Right lobe of liver (tissue), 6 donors: ENCODE data around the gene ST6GALNAC1. TPM values are rescaled to one million over a fixed set of nuclear protein-coding genes. Genes with fewer than 3 reads are reported as not detected.

Source experiments
- ATAC-seq, 4 donors: fragments of 200-7000 bp; cut with Tn5 transposase; one replicate each; pipeline ENCODE4 v1.9.1; 2020; ENCODE audit warnings: mild to moderate bottlenecking in 4 of 4, moderate library complexity in 4 of 4
- DNase-seq, 3 donors: peaks; one replicate each; pipeline ENCODE4 v3.0.0-alpha.2; 2020
- H3K27ac ChIP-seq, 3 donors: fragments of 200-600 bp; one replicate each; pipeline ENCODE4 v1.8.0; 2022
- H3K27me3 ChIP-seq, 2 donors: fragments of 200-600 bp; one replicate each; pipeline ENCODE4 v1.8.0; 2022
- H3K36me3 ChIP-seq, 4 donors: fragments of 200-600 bp; sonication (generic) in 1 of 4; one replicate each; pipeline versions ENCODE4 v1.5.1 to v1.8.0; 2017 to 2022; ENCODE audit warnings: control low read depth in 1 of 4
- H3K4me1 ChIP-seq, 4 donors: fragments of 200-600 bp; sonication (generic) in 1 of 4; one replicate each; pipeline versions ENCODE4 v1.5.1 to v1.8.0; 2017 to 2022; ENCODE audit warnings: control low read depth in 1 of 4
- H3K4me3 ChIP-seq, 3 donors: fragments of 200-600 bp; one replicate each; pipeline ENCODE4 v1.8.0; 2022
- H3K9me3 ChIP-seq, 4 donors: fragments of 200-600 bp; sonication (generic) in 1 of 4; one replicate each; pipeline versions ENCODE4 v1.5.1 to v1.8.0; 2017 to 2022; ENCODE audit warnings: control low read depth in 1 of 4
- POLR2A ChIP-seq: fragments of 450-650 bp; IDR thresholded peaks from one replicate; pipeline ENCODE4 v1.6.1; 2017; ENCODE audit warnings: antibody characterized with exemption, mild to moderate bottlenecking
- WGBS: methylation state at CpG from one replicate; pipeline ENCODE4 v1.1.6; 2018; ENCODE audit warnings: low coverage, low lambda C conversion rate; ENCODE audit not compliant: insufficient coverage; ENCODE audit errors: missing lambda C conversion rate; 5-methylcytosine and 5-hydroxymethylcytosine counted together
- intact Hi-C, 2 donors: fragments of 100-400 bp; cut with DNase I; formaldehyde crosslinking; loops; one replicate each; pipeline versions ENCODE4 v1.11.2 to v1.14.1; 2022
- total RNA-seq, 6 experiments: library from RNA; depleted of rRNA in 2 of 6; stranded (reverse); fragments of >200 nt in 2 of 6; fragmentation: NEBNext Ultra II Directional in 3 of 6; extraction: Animal tissue kit (Norgen Biotek cat#: 25700) in 3 of 6; gene quantifications; one replicate each; pipeline versions ENCODE4 v1.1.0 to v1.2.4, GENCODE V29; 2016 to 2023
- TF ChIP-seq, protein P1 (sequence below), 4 donors: fragments of 200-600 bp in 3 of 4; fragments of 450-650 bp in 1 of 4; IDR thresholded peaks; one replicate each; pipeline versions ENCODE4 v1.5.1 to v1.8.0; 2016 to 2022; ENCODE audit warnings: antibody characterized with exemption in 4 of 4, mild to moderate bottlenecking in 2 of 4
- donor health status: DM: no; HTN: yes; CAD: no.
- donor health status: DM: no; HTN: no; CAD: no.
- donor health status: DM: no; HTN: no; CAD: no.
- donor health status: DM: no; HTN: yes; CAD: no.
- donor health status: DM: no; HTN: yes; CAD: no.

Gene ST6GALNAC1
- total RNA-seq, 6 experiments from 2014 or later = 0.42 to 1.4 (median 0.62) TPM; not detected in 3

DNA sequence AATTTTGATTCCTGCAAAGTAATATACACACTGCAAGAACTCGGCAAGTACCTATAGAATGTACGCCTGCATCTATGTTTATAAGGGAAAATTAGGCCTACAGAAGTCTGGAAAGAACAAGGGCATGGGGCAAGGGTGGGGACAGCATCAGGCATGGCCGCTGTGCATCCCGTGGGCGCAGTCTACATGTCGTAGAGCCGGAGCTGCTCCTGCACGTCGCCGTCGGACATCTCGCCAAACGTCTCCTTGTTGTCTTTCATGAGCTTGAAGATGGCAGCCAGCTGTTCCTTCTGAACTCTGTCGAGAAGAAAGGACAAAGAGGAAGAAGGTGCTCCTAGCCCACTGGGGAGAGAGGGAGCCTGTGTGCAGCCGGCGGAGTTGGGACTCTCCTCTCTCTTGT lies 33.8 kb upstream of the ST6GALNAC1 start:
- no peak overlapping the region for H3K4me3 ChIP-seq
- H3K4me1 ChIP-seq = peaks cover 0 to 5% (median 1%) of the 10 kb centered on the region in 4 donors
- no peaks in the 10 kb centered on the region for H3K9me3 ChIP-seq
- H3K27me3 ChIP-seq = no peaks in the 10 kb centered on the region
- no peak overlapping the region for H3K27ac ChIP-seq
- WGBS = 91% methylated on average over 15 of the region's 16 CpGs
- ATAC-seq (no peak), DNase-seq (no peak)
- no peaks in the 10 kb centered on the region for H3K36me3 ChIP-seq
- no peak for TF ChIP-seq POLR2A
- TF ChIP-seq, protein P1, sequence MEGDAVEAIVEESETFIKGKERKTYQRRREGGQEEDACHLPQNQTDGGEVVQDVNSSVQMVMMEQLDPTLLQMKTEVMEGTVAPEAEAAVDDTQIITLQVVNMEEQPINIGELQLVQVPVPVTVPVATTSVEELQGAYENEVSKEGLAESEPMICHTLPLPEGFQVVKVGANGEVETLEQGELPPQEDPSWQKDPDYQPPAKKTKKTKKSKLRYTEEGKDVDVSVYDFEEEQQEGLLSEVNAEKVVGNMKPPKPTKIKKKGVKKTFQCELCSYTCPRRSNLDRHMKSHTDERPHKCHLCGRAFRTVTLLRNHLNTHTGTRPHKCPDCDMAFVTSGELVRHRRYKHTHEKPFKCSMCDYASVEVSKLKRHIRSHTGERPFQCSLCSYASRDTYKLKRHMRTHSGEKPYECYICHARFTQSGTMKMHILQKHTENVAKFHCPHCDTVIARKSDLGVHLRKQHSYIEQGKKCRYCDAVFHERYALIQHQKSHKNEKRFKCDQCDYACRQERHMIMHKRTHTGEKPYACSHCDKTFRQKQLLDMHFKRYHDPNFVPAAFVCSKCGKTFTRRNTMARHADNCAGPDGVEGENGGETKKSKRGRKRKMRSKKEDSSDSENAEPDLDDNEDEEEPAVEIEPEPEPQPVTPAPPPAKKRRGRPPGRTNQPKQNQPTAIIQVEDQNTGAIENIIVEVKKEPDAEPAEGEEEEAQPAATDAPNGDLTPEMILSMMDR (IDR thresholded peaks at IDR 0.05) = no peak
- intact Hi-C loops = no loop called here

DNA sequence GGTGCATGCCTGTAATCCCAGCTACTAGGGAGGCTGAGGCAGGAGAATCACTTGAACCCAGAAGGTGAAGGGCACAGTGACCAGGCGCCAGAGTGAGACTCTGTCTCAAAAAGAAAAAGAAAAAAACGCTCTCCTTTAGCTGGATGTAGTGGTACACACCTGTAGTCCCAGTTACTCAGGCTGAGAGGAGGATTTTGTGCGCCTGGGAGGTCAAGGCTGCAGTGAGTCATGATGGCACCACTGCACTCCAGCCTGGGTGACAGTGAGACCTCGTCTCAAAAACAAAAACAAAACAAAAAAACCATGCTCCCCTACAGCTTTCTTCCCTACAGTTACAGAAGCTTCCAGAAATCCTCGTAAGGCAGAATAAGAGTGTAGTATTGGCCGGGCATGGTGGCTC lies 33.1 kb upstream of the ST6GALNAC1 start:
- ATAC-seq (no peak), DNase-seq (no peak)
- WGBS = 82% methylated on average over 6 of the region's 6 CpGs
- Histone ChIP-seq H3K4me1 (peaks cover 0 to 7% (median 2%) of the 10 kb centered on the region in 4 donors), H3K36me3 (no peaks in the 10 kb centered on the region), H3K4me3 (no peak overlapping the region), H3K9me3 (no peaks in the 10 kb centered on the region), H3K27ac (no peak overlapping the region), H3K27me3 (no peaks in the 10 kb centered on the region)
- TF ChIP-seq, protein P1 (IDR thresholded peaks at IDR 0.05) = no peak
- TF ChIP-seq POLR2A = no peak
- intact Hi-C loops = no loop called here

DNA sequence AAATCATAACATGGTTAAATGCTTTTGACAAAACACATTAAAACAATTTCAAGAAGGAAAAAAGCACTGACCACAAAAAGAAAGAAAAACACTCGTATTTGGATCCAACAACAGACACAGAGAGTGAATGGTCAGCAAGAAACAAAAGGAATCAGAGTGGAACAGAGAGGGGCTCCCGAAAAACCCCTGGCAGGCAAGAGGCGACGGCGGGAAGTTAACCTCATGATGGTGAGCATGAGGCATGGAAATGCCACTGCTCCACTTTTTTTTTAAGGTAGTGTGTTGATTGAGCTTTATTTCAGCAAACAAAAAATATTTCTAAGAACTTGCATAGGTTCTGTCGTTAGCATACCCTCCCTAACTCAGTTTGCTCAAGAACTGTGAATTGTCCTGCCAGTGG lies 32.1 kb upstream of the ST6GALNAC1 start:
- 83% methylated on average over 6 of the region's 6 CpGs for WGBS
- Histone ChIP-seq H3K27ac (no peak overlapping the region), H3K36me3 (no peaks in the 10 kb centered on the region), H3K4me3 (no peak overlapping the region), H3K4me1 (peaks cover 0 to 11% (median 2%) of the 10 kb centered on the region in 4 donors), H3K27me3 (no peaks in the 10 kb centered on the region), H3K9me3 (no peaks in the 10 kb centered on the region)
- TF ChIP-seq, protein P1 (IDR thresholded peaks at IDR 0.05) = no peak
- TF ChIP-seq POLR2A = no peak
- intact Hi-C loops = no loop called here
- DNase-seq (no peak), ATAC-seq (no peak)

DNA sequence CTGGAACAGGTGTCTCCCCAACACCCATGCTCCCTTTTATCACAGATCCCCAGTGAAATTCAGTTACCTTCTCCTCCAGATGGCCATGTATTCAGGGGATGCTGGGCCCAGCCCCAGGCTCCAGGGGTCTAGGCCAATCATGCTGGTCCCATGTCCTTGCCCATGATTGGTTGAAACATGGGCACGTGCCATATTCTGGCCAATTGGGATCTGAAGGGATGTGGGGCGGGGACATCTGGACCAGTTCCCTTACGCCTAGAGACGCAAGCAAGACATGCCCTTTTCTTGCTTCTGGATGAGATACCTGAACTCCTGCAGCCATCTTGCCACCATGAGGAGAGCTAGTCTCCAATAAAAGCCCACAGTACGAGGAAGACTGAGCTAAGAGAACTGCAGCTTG lies 31.0 kb upstream of the ST6GALNAC1 start:
- Histone ChIP-seq H3K27me3 (no peaks in the 10 kb centered on the region), H3K4me1 (peaks cover 0 to 11% (median 2%) of the 10 kb centered on the region in 4 donors), H3K4me3 (no peak overlapping the region), H3K36me3 (no peaks in the 10 kb centered on the region), H3K9me3 (no peaks in the 10 kb centered on the region), H3K27ac (no peak overlapping the region)
- ATAC-seq (no peak), DNase-seq (no peak)
- intact Hi-C loops = no loop called here
- no peak for TF ChIP-seq POLR2A
- TF ChIP-seq, protein P1 (IDR thresholded peaks at IDR 0.05) = no peak
- 92% methylated on average over 4 of the region's 5 CpGs for WGBS

DNA sequence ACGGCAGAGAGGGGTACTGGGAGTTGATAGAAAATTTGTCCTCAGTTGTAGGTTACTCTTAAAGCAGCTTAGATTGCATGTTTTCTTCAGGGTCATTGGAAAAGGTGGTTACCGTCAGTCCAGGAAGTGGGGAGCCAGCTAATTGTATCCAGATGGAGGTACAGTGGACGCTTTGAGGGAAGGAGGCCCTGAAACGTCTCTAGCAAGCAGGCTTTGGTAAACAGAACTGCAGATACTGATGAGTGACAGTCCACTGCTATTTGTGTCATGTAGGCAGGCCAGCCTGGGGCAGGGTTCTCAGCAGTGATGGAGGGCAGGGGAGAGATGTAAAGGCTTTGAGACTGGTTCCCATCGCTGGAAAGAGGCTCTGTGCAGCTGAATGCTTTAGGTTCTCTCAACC lies 30.2 kb upstream of the ST6GALNAC1 start:
- no peaks in the 10 kb centered on the region for H3K27me3 ChIP-seq
- H3K27ac ChIP-seq = no peak overlapping the region
- H3K4me3 ChIP-seq = no peak overlapping the region
- H3K4me1 ChIP-seq = peaks cover 0 to 11% (median 2%) of the 10 kb centered on the region in 4 donors
- TF ChIP-seq POLR2A = no peak
- TF ChIP-seq, protein P1 (IDR thresholded peaks at IDR 0.05) = no peak
- no peak for ATAC-seq
- no peaks in the 10 kb centered on the region for H3K36me3 ChIP-seq
- DNase-seq = no peak
- 69% methylated on average over 4 of the region's 5 CpGs for WGBS
- no peaks in the 10 kb centered on the region for H3K9me3 ChIP-seq
- intact Hi-C loops = no loop called here
